KBM-7 (cell line): Measurements from ENCODE around the gene ZNF668.
"Not testable (repeated sequence)": the region's sequence is repeated elsewhere in the genome, so short reads cannot be mapped to it uniquely, and the experiment has no call there.

ENCODE experiments used
- DNase-seq: peaks from one replicate; pipeline ENCODE4 v3.0.0-alpha.2; 2015
- in situ Hi-C: fragments of 300-500 bp; cut with MboI; formaldehyde crosslinking; loops from 2 replicates; pipeline ENCODE4 v1.14.3; 2020; ENCODE audit warnings: low sequenced_read_pairs, low pct_unique_long_range_greater_than_20kb, mixed read lengths

Gene ZNF668

GRCh38 chr16:31105677-31106213, 31.7 kb upstream of the ZNF668 start:
- DNase-seq = peak; percentile 89
- in situ Hi-C loops = no loop called here

DNA sequence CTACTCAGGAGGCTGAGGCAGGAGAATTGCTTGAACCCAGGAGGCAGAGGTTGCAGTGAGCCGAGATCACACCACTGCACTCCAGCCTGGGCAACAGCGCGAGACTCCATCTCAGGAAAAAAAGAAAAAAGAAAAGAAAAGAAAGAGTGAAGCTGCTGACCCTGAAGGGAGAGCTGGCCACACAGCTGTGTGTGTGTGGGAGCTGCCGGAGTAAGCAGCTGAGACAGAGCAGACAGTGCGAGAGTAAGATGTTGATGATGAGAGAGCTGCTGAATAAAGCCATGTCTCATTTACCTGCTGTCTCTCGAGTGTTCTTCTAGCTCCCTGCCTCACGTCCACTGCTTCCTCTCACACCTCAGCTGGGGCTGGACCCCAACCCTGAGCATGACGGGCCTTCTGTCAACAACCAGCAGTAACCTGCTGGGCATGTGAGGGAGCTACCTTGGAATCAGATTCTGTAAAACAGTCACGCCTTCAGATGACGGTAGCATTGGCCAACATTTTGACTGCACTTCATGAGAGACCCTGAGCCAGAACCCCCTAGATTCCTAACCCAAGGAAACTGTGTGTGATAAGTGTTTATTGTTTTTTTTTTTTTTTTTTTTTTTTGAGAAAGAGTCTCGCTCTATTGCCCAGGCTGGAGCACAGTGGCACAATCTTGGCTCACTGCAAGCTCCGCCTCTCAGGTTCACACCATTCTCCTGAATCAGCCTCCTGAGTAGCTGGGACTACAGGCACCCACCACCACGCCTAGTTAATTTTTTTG, 27.0 kb upstream of the ZNF668 start:
- in situ Hi-C loops = not testable (repeated sequence)

DNA sequence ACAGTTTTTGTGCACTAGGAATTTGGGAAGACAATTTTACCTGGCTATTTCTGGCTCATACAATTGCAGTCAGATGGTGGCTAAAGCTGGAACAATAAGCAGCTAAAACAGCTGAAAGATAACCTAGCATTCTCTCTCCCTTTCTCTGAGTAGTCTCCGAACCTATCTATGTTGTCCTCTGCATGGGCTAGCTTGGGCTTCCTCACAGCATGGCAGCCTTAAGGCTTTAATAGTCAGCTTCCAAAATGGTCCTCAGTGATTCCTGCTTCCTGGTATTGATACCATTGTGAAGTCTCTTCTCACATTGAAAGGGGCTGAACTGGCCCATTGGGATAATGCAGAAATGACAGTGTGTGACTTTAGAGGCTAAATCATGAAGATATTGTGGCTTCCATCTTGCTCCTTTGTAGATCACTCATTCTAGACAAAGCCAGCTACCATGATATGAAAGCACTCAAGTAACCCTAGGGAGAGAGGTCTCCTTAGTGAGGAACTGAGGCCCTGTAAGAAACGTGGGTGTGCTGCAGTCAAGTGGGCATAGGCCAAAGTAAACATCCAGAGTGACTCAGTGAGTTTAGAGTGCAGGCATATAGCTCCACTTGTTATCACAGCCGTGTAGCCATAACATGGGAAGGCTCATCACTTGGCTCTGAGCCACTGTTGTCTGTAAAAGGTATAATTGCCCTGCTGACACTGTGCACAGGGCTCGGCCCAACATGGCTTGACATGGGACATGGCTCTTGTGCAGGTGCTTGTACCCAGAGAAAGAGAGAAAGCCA, 26.0 kb upstream of the ZNF668 start:
- DNase-seq = no peak
- in situ Hi-C loops = no loop called here

More for the DNA sequence above, 27.0 kb upstream of the ZNF668 start:
- not testable (repeated sequence) for DNase-seq

- DNase-seq = peak; percentile 98
- in situ Hi-C loops = no loop called here
Measured at GRCh38 chr16:31094424-31095120, 20.5 kb upstream of the ZNF668 start, which contains the start of gene VKORC1. Gene VKORC1, minus strand, starts transcription at chr16:31094797. Its CDS starts 68 bp downstream, at chr16:31094729.

DNA sequence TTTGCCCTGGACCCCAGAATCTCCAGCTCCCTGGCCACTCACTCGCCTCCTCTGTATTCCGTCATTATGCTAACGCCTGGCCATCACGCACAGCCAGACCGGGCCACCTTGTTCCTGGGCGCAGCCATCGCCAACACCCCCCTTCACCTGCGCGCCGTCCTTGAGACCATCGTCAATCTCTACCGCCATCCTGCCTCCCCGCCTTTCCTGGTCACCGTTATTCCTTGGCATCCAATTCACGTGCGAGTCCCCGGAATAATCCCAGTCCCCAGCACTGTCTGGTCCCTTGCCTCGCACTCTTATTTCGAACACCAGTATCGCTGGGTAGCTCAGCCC, 20.0 kb upstream of the ZNF668 start:
- no peak for DNase-seq
- in situ Hi-C loops = no loop called here

- in situ Hi-C loops = no loop called here
- DNase-seq = no peak
Measured at GRCh38 chr16:31093132-31093703, 19.2 kb upstream of the ZNF668 start.

- DNase-seq = no peak
Measured at GRCh38 chr16:31092330-31092729, 18.3 kb upstream of the ZNF668 start.

DNA sequence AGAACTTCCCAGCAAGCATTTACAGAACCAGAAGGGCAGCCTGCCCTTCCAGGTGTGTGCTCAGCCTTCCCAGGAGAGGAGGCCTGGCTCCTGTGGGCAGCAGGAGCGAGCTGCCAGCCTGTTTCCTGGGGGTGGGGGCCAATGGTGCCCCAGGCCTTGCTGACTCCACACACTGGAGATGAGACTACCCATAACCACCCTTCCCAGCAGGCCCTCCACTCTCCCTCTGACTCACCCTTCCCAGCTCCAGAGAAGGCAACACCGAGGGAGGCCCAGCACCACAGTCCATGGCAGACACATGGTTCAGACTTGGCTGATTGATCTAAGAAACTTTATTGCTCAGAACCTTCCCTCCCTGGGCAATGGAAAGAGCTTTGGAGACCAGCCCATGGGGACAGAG, 16.5 kb upstream of the ZNF668 start:
- in situ Hi-C loops = no loop called here
- no peak for DNase-seq

More at GRCh38 chr16:31092330-31092729, 18.3 kb upstream of the ZNF668 start:
- in situ Hi-C loops = no loop called here

DNA sequence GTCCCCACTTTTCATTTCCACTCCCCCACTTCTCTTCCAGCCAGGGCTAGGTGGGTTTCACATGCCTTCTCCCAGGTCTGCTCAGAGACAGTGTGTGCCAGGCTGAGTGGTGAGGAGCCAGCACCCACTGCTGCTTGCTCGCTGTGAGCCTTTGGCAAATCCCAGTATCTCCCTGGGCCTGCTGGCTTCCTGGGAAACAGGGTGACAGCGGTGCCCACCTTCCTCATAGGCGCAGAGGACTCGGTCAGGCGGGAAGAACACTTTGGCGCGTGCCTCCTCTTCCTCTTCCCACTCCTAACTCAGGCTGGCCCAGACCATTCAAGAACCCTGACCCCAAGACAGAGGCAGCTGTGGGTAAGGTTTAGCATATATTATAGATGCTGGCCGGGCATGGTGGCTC, 15.2 kb upstream of the ZNF668 start:
- in situ Hi-C loops = no loop called here
- no peak for DNase-seq

GRCh38 chr16:31088459-31089183, 14.6 kb upstream of the ZNF668 start, which contains the start of gene PRSS53:
Gene PRSS53, minus strand, starts transcription at chr16:31088943. Its CDS starts 134 bp downstream, at chr16:31088809.
- DNase-seq = no peak
- in situ Hi-C loops = no loop called here

GRCh38 chr16:31087971-31088370, 13.9 kb upstream of the ZNF668 start:
- in situ Hi-C loops = no loop called here
- no peak for DNase-seq

DNA sequence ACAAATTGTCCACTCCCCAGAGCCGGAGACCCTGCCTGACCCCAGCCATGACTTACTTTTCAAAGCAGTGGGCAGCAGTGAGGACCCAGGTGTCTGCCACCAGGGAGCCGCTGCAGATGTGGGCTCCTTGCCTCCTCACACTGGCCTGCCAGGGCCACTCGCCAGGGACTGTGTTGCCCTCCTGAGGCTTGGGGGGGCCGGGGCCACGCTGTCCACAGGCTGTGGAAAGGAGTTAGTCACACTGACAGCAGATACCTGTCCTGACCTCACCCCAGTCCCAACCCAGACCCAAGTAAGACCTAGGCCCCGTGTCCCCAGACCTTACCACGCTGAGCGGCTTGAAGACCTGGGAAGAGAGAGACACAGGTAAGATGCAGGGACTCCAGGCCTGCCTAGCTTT, 13.4 kb upstream of the ZNF668 start:
- in situ Hi-C loops = no loop called here
- no peak for DNase-seq

- DNase-seq = no peak
- in situ Hi-C loops = no loop called here
Measured at GRCh38 chr16:31086629-31086906, 12.5 kb upstream of the ZNF668 start.

GRCh38 chr16:31085873-31086628, 12.0 kb upstream of the ZNF668 start:
- in situ Hi-C loops = no loop called here
- no peak for DNase-seq

GRCh38 chr16:31085411-31085810, 11.4 kb upstream of the ZNF668 start:
- DNase-seq = no peak
- in situ Hi-C loops = no loop called here

DNA sequence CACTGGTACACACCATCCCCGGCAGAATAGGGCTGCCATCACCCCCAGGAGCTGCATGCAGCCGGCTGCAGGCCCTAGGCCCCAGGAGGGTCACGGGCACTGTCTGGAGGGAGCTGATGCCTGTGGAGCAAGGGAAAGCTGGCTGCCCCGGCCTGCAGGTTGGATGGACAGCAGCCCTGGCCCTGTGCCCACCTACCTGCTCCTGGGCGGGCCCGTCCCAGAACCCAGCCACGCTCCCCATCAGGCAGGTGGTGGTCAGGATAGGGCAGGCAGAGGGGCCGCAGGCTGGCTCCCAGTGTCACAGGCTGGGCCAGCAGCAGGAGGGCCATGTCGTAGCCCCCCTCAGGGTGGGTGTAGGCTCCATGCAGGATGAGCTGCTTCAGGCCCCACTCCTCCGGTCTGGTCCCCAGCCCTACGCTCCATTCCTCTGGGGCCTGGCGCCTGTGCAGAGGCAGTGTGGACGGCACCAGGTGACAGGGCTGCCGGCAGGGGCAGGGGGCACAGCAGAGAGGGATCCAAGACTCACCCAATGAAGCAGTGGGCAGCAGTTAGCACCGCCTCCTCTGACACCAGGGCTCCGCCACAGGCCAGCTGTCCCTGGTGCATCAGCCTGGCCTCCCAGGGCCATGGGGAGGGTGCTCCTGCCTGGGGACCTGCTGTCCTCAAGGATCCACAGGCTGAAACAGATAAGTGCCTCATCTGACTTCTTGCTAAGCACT, 10.7 kb upstream of the ZNF668 start:
- no peak for DNase-seq
- in situ Hi-C loops = no loop called here

- DNase-seq = no peak
- in situ Hi-C loops = no loop called here
Measured at GRCh38 chr16:31083981-31084380, 9.9 kb upstream of the ZNF668 start.

DNA sequence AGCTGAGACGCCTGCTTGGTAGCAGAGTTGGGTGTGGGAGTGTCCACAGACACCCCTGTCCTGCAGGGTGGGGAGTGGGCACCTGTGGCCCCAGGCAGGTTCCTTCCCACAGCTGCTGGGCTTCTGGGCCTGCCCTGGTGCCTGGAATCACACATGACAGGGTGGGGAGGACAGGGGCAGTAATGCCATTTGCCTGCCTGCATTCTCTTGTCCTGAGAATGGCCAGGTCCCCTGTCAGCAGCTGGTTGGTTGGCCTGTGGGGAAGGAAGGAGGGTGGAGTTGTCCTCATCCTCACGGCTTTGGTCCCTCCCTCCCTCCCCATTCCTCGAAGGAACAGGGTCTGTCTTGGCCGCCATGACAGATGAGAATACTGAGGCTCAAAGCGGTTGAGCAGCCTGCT, 9.5 kb upstream of the ZNF668 start:
- in situ Hi-C loops = no loop called here
- no peak for DNase-seq
